BJ (cell line): ENCODE data around the gene C16orf74. TPM values are rescaled to one million over a fixed set of nuclear protein-coding genes. Genes with fewer than 3 reads are reported as not detected.
A peak's percentile ranks its signal among the peaks of the same experiment; 100 is the strongest.

Source experiments
- CTCF ChIA-PET: fragments of 350-600 bp; formaldehyde crosslinking; extraction: SDS; loops from one replicate; lab custom pipeline; 2021; ENCODE audit warnings: antibody characterized with exemption, inconsistent platforms; lab: Yijun Ruan, JAX
- POLR2A ChIA-PET: fragments of 300-600 bp; sonication (Branson Sonifier 250); formaldehyde crosslinking; extraction: SDS; loops from one replicate; lab custom pipeline; 2021; ENCODE audit warnings: antibody characterized with exemption; lab: Charles Lee
- DNase-seq: peaks from one replicate; pipeline ENCODE4 v3.0.0-alpha.2; 2011; ENCODE audit warnings: low read depth
- H3K27me3 ChIP-seq: 2 replicates; pipeline ENCODE4 v1.6.0; 2011; ENCODE audit warnings: low read length; ENCODE audit not compliant: control insufficient read depth, insufficient read depth
- H3K36me3 ChIP-seq: 2 replicates; pipeline ENCODE4 v1.5.1; 2011; ENCODE audit warnings: low read length; ENCODE audit not compliant: control insufficient read depth, insufficient read depth
- H3K4me3 ChIP-seq: 2 replicates; pipeline ENCODE4 v1.5.1; 2011; ENCODE audit warnings: low read depth, mild to moderate bottlenecking, control low read depth, low read length
- polyA plus RNA-seq: library from polyadenylated mRNA; depleted of rRNA; stranded (reverse); fragments of >200 nt; gene quantifications from 2 replicates; pipeline ENCODE4 v1.2.3, GENCODE V29; 2011
- TF ChIP-seq, protein P1 (sequence below): IDR thresholded peaks from 2 replicates; pipeline ENCODE4 v1.5.1; 2011; ENCODE audit warnings: low read depth, mild to moderate bottlenecking, control low read depth, inconsistent platforms, low read length, moderate library complexity; ENCODE audit not compliant: insufficient read depth

Gene C16orf74
- polyA plus RNA-seq, 1 experiment: 2.9 TPM

DNA sequence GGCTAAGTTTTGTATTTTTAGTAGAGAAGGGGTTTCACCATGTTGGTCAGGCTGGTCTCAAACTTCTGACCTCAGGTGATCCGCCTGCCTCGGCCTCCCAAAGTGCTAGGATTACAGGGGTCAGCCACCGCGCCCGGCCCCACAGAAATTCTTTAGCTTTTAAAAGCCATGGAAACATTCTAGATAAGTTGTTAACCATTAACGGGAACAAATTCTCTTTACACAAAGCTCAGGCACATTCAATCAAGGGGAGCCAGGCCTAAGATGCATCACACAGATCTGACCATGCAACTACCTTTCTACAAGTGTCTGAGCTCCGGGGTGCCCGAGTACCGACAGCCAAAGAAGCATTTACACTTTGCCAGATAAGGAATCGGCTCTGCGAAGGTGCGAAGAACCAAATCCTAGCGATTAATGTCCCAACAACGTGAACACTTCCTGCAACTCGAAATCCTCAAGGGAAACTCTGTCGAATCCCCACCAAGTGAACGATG, 47.4 kb upstream of the C16orf74 start:
- DNase-seq: no peak
- TF ChIP-seq, protein P1, sequence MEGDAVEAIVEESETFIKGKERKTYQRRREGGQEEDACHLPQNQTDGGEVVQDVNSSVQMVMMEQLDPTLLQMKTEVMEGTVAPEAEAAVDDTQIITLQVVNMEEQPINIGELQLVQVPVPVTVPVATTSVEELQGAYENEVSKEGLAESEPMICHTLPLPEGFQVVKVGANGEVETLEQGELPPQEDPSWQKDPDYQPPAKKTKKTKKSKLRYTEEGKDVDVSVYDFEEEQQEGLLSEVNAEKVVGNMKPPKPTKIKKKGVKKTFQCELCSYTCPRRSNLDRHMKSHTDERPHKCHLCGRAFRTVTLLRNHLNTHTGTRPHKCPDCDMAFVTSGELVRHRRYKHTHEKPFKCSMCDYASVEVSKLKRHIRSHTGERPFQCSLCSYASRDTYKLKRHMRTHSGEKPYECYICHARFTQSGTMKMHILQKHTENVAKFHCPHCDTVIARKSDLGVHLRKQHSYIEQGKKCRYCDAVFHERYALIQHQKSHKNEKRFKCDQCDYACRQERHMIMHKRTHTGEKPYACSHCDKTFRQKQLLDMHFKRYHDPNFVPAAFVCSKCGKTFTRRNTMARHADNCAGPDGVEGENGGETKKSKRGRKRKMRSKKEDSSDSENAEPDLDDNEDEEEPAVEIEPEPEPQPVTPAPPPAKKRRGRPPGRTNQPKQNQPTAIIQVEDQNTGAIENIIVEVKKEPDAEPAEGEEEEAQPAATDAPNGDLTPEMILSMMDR: no peak
- peak overlapping the region; percentile 94 for H3K4me3 ChIP-seq
- H3K27me3 ChIP-seq: no peaks in the 10 kb centered on the region
- peaks cover 21% of the 10 kb centered on the region for H3K36me3 ChIP-seq
- ChIA-PET CTCF (interaction anchor here (2.1 kb wide), 1 partner anchor 22 kb away, joined by 14 read pairs; no protein-coding TSS in a partner anchor), POLR2A (no interaction called here)

DNA sequence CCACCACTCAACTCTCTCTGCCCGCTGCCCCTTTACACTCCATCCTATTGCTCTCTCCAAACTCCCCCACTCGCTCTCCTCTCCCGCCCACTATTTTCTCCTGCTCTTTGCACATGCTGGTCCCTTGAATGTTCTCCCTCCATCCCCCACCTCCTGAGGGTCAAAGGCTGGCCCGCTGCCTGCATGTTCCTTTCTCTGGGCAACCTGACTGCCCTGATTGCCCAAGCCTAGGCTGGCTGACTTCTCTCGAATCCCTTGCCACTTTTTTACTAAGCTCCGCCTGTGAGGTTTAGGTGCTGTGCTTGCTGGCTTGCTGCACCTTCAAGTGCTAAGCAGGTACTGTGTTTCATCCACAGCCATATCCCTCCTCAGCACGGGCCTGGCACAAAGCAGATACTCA, 45.7 kb upstream of the C16orf74 start:
- Histone ChIP-seq H3K36me3 (peaks cover 14% of the 10 kb centered on the region), H3K4me3 (no peak overlapping the region), H3K27me3 (no peaks in the 10 kb centered on the region)
- CTCF ChIA-PET: no interaction called here
- POLR2A ChIA-PET: no interaction called here
- TF ChIP-seq, protein P1: no peak
- no peak for DNase-seq

DNA sequence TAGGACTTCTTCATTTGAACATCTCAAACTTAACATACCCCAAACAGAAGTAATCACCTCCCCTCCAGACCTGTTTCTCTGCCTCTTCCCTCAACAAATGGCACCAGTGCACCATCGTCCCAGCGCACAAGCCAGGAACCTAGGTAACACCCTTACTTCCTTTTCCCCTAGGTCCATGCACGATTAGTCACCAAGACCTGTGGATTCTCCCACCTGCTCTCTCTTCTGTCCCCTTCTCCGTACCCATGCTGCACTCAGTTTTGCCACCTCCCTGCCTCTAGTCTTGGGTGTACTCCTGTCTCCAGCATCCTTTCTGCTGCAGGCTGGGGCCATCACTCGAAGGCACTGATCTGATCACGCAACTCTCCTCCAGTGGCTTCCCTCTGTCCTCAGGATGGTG, 45.3 kb upstream of the C16orf74 start:
- CTCF ChIA-PET: no interaction called here
- TF ChIP-seq, protein P1: no peak
- peaks cover 14% of the 10 kb centered on the region for H3K36me3 ChIP-seq
- H3K27me3 ChIP-seq: no peaks in the 10 kb centered on the region
- no peak overlapping the region for H3K4me3 ChIP-seq
- DNase-seq: no peak
- POLR2A ChIA-PET: no interaction called here

DNA sequence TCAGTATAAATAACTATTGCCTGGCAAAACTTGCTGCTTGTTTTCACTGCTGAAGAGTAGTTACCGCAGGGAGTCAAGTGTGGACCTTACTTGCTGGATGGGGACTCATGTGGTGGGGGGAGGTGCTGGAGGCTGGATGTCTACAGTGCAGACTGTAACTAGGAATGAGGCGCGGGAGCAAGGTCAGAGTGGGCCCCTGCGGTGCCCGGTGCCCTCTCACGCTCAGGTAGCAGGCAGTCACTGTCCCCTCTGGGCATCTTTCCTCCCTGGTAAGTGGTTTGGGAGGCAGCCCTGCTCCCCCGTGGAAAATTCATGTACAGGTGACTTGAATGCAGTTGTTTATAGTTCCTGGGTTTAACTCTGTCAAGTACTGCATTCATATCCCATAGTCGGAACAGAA, 43.8 kb upstream of the C16orf74 start:
- Histone ChIP-seq H3K27me3 (no peaks in the 10 kb centered on the region), H3K4me3 (no peak overlapping the region), H3K36me3 (peaks cover 14% of the 10 kb centered on the region)
- TF ChIP-seq, protein P1: no peak
- ChIA-PET POLR2A (no interaction called here), CTCF (no interaction called here)
- DNase-seq: no peak

DNA sequence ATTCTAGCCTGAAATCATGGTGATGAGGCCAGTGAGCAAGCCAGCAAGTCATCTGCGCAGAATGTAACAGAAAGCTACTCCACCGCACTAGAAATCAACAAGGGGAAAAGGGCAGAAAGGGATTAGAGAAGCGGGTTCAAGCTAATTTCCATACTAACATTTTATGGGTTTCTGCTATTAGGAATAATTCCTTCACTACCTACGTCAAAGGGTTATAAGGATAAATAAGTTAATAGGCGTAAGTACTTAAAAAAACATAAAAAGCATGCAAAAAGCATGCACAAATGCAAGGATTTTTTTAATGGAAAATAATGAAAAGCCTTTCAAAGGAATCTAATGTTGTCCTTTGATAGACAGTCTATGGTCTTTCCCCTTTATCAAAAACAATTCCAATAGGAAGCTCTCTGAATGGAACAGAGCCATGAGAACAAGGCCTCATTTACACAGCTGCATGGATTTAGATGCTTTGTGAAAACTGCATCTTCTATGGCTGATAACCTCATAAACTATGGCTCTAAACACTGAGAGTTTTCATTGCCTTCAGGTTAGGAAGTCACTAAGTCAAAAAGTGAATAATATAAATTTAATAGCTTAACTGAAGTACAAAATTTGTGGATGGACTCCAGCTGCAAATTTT, 42.9 kb upstream of the C16orf74 start:
- ChIA-PET CTCF (interaction anchor here (0.6 kb wide), 1 partner anchor 191 kb away, joined by 3 read pairs; no protein-coding TSS in a partner anchor), POLR2A (no interaction called here)
- H3K27me3 ChIP-seq: no peaks in the 10 kb centered on the region
- H3K36me3 ChIP-seq: peaks cover 14% of the 10 kb centered on the region
- H3K4me3 ChIP-seq: no peak overlapping the region
- DNase-seq: no peak
- TF ChIP-seq, protein P1: no peak
